HG03039 (cell line): Measurements from ENCODE around the gene HOXB2.

Experiments used
- ATAC-seq: cut with Tn5 transposase; IDR thresholded peaks from one replicate; pipeline ENCODE4 v1.9.1; 2021; ENCODE audit warnings: mild to moderate bottlenecking, moderate library complexity; ENCODE audit not compliant: unreplicated experiment

The HOXB2 gene

GRCh38 chr17:48566717-48567116, 21.8 kb upstream of the HOXB2 start:
- ATAC-seq: no peak

GRCh38 chr17:48565925-48566710, 21.2 kb upstream of the HOXB2 start:
- ATAC-seq: no peak

GRCh38 chr17:48565022-48565554, 20.2 kb upstream of the HOXB2 start:
- ATAC-seq: no peak

DNA sequence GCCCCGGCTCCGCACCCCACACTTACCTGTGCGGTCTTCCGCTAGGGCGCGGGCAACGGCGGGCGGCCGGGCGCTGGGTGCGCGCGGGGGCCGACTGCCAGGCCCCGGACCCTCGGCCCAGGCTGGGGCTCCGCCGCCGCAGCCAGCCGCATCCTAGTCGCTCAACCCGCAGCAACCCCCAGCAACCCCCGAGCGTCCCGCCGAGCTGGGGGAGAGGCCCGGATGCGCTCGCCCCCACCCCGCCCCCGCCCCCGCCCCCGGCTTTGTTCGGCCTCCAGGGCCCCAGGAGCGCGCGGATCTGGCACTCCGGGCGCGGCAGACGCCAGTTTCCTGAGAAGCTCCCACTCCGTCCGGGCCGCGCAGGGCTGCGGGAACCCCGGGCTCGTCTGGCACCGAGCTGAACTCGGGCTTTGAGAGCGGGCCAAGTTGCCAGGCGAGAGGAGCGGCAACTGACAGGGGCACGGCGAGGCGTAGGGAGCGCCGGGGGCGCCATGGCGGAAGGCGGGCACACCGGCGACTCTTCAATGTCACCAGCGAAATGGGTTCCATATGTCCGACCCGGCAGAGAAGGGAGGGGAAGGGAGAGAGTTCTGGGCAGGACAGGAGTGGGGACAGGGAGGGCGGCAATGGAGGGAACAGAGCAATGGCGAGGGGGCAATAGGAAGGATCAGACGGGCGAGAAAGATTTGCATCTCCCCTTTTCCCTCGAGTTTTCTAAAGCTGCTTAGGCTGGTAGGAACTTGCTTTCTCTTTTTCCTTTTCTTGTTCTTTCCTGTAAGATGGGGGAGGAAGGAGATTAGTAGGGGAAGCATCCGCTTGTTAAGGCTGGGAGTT, 19.5 kb upstream of the HOXB2 start:
- ATAC-seq: no peak

- ATAC-seq: no peak
Observed at GRCh38 chr17:48563867-48564187, 18.9 kb upstream of the HOXB2 start.

DNA sequence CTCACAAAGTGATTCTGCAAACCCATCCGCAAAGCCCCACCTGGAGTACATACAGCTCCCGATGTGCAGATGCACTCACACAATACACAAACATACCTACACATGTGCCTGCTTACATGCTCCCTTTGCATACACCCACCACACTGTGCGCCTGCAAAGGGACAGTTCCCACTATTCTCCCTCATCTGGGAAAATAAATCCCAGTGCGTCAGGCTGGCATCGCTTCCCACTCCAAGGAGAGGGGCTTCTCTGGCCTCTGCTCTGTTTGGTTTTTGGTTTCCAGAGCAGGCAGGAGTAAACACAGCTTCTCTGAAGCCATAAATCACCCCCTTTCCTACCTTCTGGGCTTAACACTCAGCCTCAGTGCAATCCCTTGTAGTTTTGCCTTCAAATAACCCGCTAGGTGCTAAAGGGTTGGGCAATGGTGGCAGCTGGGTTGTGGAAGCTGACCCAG, 18.5 kb upstream of the HOXB2 start:
- ATAC-seq: no peak

GRCh38 chr17:48562934-48563333, 18.0 kb upstream of the HOXB2 start:
- ATAC-seq: no peak

DNA sequence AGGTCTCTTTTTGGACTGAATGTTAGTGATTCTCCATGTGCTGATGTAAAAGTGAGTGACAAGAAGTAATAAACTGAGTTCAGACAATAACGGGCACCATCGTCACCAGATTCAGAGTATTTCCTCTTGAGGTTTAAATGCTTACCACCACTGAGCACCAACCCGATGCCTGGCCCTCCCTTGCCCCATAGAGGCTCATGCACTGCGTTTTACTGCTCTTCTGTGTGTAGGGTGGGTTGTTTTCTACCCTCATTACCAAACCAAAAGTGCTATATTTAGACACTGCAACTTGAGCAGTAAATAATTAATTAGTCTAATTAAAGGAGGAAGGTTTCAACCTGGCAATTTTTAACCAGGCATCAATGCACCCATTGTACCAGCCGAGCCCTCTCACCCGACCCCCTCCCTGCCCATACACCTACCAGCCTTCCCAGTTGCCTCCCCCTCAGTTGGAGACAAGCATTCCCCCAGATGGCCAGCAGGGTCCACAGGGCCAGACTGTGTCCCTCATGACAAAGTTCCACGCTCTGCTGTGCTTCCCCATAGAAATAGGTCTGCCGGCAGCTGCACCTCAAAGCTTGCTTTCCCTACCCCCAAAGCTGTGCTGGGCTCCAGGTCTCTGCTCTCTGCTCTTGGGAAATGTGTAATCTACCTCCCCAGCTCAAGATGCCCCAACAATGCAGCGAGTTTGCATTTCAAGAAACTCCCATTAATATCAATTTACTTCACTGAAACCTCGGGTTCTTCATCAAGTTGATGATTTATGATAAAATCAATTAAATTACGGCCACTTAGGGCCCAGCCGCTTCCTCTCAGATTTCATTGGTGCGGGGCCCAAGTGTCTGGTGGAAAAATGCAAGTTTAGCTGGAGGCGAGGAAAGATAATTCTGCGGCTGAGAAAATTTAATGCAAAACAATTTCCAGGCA, 17.2 kb upstream of the HOXB2 start:
- no peak for ATAC-seq

DNA sequence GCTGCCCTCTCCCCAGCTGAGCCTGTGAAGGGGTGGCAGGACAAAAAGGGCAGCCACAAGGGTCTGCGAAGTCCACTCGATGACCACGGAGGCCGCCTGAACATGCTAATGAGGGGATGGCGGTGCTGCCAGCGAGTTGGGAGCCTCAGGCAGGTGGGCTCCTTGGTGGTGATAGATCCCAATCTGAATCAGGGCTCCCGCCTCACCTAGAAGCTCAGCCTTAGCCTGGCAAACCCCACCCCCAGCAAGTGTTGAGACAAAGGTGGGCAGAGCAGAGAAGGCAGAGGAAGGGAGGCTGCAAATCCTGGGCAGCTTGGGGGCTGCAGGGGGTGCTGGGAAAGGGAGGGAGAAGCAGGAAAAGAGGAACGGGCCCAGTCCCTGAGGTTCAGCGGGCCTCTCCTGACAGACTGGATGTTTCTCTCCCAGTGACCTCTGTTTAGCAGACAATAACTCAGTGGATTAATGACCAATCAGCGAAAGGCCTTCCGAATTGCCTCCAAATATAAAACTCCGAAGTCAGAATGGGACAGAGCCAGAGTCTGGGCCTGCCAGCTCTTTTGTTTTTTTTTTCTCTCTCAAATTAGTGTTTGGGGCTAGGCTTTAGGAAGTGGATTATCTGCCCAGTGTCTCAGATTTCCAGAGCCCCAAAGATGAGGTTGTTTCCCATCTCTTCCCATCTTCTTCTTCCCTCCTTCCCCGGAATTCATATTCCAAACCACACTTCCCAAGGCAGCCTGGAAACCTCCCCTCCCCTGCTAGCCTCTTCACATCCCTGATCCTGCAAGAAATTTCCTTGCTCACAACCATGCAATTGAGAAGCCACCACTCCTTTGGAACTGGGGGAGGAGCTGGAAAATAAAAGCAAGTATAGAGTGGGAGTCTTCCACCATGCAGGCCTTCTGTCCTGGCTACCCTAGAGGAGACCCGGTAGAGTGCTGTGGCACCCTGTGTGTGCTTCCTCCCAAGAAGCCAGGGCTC, 15.2 kb upstream of the HOXB2 start:
- no peak for ATAC-seq

- ATAC-seq: no peak
Observed at GRCh38 chr17:48559122-48559839, 14.4 kb upstream of the HOXB2 start.

GRCh38 chr17:48558831-48559121, 13.9 kb upstream of the HOXB2 start:
- ATAC-seq: no peak

DNA sequence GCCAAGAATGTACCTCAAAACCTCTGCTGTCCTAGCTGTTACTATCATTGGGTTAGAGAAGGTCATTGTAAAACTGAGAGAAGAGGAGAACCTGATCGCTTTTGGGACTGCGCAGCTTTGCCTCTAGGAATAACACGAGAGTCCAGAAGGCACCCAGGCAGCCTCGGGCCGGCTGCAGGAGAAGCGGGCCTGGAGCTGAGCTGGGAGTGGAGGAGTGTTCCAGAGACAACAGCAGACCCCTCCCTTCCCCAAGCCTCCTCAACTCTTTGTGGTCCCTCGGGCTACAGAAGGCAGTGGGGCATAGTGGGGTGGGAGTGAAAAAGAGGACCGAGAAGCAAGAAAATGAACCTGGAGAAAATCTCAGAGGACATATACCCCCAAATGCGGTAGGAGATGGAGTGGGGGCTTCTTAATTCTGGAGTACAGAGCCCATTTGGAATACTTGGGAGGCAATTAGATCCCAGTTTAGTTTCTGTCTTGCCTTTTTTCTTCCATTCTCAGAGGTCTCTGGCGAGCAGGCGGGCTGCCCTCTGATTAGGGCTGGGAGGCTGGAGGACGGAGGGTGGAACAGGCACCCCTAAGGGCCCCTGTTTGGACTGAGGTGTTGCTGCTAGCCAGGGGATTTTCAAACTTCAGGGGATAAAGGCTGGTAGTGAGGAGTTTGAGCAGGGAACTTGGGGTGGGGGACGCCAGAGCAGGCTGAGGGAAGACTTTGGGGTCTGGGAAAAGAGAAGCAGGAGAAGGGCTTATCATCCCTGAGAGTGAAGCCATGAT, 13.3 kb upstream of the HOXB2 start:
- ATAC-seq: no peak

GRCh38 chr17:48556576-48557401, 11.9 kb upstream of the HOXB2 start:
- ATAC-seq: no peak

DNA sequence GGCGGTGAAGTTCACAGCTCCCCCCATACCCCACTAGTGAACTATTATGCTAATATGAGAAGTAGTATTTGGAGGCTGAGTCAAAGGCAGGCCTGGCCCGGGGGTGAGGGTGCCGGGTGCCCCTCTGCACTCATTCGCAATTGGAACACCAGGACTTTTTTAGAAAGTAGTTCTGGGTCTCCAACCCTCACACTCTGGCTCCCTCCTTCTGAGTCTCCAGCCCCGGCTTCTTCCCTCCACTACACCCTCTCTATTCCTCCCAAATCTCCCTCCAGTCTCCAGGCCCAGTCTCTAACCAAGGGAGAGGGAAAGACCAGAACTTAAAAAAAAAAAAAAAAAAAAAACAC, 11.3 kb upstream of the HOXB2 start:
- no peak for ATAC-seq

- no peak for ATAC-seq
Observed at GRCh38 chr17:48555258-48556228, 10.6 kb upstream of the HOXB2 start.

- ATAC-seq: no peak
Observed at GRCh38 chr17:48554412-48555257, 9.7 kb upstream of the HOXB2 start.
